ENCODE data around the gene SORBS1. TPM values are rescaled to one million over a fixed set of nuclear protein-coding genes. Genes with fewer than 3 reads are reported as not detected.

Gene SORBS1
- total and polyA plus RNA-seq, 2 of the 13 experiments (the other 11 are each of a cell fraction or from before 2014, with no cell fraction given), result 16.8 to 39.8 TPM

GRCh38 chr10:95278061-95278988 lies 282.8 kb downstream of the SORBS1 start (continued):
- TF ChIP-seq ZNF609 (CRISPR knock-in tag; IDR thresholded peaks at IDR 0.05; ENCODE audit: borderline replicate concordance), result peak; percentile 85
- no peak for TF ChIP-seq ZFP36 (IDR thresholded peaks at IDR 0.05; ENCODE audit: borderline replicate concordance, low read depth, low read length, partially characterized antibody)
- TF ChIP-seq ZNF350 (CRISPR knock-in tag; IDR thresholded peaks at IDR 0.05; ENCODE audit: borderline replicate concordance, low read depth), result peak; percentile 76; the same call in 1 of the 2 replicates
- no peak; the same call in 1 of the 2 replicates for TF ChIP-seq CREB1 (IDR thresholded peaks at IDR 0.05)
- peak; percentile 74 for TF ChIP-seq CREB1 (CRISPR knock-in tag; IDR thresholded peaks at IDR 0.05)
- peak; percentile 60; the same call in 1 of the 2 replicates for TF ChIP-seq ZNF605 (CRISPR knock-in tag; IDR thresholded peaks at IDR 0.05)
- no peak for TF ChIP-seq ZBTB49 (CRISPR knock-in tag; IDR thresholded peaks at IDR 0.05; ENCODE audit: borderline replicate concordance)
- peak; percentile 91 for TF ChIP-seq ZNF205 (CRISPR knock-in tag; IDR thresholded peaks at IDR 0.05)
- TF ChIP-seq FOXA1 (IDR thresholded peaks at IDR 0.05), result no peak
- peak; percentile 99 for TF ChIP-seq FOXA1 (CRISPR knock-in tag; IDR thresholded peaks at IDR 0.05)
- TF ChIP-seq SIX1 (CRISPR knock-in tag; IDR thresholded peaks at IDR 0.05; ENCODE audit: borderline replicate concordance), result peak; percentile 83
- peak; percentile 86 for TF ChIP-seq ATF2 (CRISPR knock-in tag; IDR thresholded peaks at IDR 0.05)
- no peak for TF ChIP-seq GPBP1L1 (CRISPR knock-in tag; IDR thresholded peaks at IDR 0.05)
- TF ChIP-seq RORA (CRISPR knock-in tag; IDR thresholded peaks at IDR 0.05), result no peak
- TF ChIP-seq ZNF317 (CRISPR knock-in tag; IDR thresholded peaks at IDR 0.05), result 0 out of 2 replicates have a peak, but pooled peaks have one; percentile 21
- TF ChIP-seq ZNF710 (CRISPR knock-in tag; IDR thresholded peaks at IDR 0.05; ENCODE audit: borderline replicate concordance), result peak; percentile 96; the same call in 1 of the 2 replicates
